ENCODE results near the gene PIGU.

The PIGU gene

DNA sequence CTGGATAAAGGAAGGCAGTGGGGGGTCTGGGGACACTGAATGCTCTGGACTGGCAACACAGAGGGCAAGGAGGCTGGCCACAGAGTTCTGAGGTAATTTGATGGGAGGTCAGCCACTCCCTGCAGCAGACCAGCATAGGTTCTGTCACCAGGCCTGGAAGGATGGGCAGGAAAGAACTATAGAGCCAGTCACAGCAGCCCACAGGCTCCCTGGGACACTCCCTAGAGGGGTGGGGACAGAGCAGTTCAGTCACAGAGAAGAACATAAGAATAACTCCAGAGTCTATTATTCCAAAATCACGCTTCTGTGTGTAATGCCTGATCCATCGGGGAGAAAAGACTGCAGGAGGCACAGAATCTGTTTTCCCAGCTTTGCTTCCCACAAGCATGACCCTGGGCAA is 141.0 kb downstream of the PIGU start:
- TF ChIP-seq, protein P1, sequence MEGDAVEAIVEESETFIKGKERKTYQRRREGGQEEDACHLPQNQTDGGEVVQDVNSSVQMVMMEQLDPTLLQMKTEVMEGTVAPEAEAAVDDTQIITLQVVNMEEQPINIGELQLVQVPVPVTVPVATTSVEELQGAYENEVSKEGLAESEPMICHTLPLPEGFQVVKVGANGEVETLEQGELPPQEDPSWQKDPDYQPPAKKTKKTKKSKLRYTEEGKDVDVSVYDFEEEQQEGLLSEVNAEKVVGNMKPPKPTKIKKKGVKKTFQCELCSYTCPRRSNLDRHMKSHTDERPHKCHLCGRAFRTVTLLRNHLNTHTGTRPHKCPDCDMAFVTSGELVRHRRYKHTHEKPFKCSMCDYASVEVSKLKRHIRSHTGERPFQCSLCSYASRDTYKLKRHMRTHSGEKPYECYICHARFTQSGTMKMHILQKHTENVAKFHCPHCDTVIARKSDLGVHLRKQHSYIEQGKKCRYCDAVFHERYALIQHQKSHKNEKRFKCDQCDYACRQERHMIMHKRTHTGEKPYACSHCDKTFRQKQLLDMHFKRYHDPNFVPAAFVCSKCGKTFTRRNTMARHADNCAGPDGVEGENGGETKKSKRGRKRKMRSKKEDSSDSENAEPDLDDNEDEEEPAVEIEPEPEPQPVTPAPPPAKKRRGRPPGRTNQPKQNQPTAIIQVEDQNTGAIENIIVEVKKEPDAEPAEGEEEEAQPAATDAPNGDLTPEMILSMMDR (conservative IDR thresholded peaks at IDR 0.05; ENCODE audit: control insufficient read depth, insufficient read depth, low read depth, low read length), result no peak
- no peak for DNase-seq (ENCODE audit: low read depth)
- H3K4me3 ChIP-seq (ENCODE audit: control insufficient read depth, low read depth, low read length), result no peak overlapping the region

DNA sequence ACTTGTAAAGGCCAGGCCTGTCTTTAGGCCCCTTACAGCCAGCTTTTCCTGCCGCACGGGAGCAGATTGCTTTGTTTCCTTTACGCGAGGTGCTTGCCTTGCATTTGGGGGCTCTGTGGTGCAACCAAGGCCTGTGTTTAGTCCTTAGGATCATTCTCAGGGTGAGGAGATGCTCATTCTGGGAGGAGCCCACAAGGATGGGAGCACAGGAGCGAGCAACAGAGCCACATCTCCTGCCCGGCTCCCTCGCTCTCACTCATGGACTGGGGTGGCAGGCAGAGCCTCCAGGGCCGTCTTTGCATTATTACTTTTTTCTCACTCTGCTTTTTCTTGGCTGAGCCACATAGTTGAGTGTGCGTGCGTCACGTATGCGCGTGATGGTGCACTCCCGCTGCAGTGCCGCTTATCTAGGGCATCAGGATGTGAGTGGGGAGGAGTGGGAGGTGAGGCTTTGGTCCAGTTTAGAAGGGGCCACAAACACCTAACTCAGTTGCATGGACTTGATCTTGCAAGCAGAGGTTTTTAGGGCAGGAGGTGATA is 141.5 kb downstream of the PIGU start:
- no peak overlapping the region for H3K4me3 ChIP-seq (ENCODE audit: control insufficient read depth, low read depth, low read length)
- TF ChIP-seq, protein P1 (conservative IDR thresholded peaks at IDR 0.05; ENCODE audit: control insufficient read depth, insufficient read depth, low read depth, low read length), result no peak
- no peak for DNase-seq (ENCODE audit: low read depth)

DNA sequence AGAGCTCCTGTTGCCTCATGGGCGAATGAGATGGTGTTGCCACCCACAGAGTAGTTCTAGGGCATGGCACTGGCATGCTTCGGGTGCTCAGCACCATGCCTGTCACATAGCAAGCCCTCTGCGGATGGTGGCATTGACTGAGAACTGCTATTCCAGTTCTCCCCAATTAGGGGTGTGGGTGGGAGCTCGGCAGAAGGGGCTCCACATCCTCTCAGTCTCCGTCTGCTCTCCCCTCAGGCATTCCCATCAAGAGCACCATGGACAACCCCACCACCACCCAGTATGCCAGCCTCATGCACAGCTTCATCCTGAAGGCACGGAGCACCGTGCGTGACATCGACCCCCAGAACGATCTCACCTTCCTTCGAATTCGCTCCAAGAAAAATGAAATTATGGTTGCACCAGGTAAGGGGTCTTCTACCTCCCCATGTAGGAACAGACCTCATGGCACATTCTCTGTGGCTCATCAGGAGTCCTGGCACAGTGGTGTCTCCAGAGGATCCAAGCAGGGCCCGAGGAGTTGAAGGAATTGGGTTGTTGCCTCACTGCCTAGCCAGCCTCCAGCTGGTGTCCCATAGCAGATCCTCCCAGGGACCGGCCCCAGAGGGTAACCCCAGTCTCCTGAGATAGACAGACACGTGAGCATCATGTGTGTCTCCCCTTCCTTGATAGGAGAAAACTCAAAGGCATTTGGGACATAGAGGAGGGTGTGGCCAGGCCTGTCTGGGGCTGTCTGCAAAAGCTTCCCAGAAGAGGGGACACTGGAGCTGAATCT is 142.3 kb downstream of the PIGU start:
- no peak for DNase-seq (ENCODE audit: low read depth)
- TF ChIP-seq, protein P1 (conservative IDR thresholded peaks at IDR 0.05; ENCODE audit: control insufficient read depth, insufficient read depth, low read depth, low read length), result no peak
- no peak overlapping the region for H3K4me3 ChIP-seq (ENCODE audit: control insufficient read depth, low read depth, low read length)

DNA sequence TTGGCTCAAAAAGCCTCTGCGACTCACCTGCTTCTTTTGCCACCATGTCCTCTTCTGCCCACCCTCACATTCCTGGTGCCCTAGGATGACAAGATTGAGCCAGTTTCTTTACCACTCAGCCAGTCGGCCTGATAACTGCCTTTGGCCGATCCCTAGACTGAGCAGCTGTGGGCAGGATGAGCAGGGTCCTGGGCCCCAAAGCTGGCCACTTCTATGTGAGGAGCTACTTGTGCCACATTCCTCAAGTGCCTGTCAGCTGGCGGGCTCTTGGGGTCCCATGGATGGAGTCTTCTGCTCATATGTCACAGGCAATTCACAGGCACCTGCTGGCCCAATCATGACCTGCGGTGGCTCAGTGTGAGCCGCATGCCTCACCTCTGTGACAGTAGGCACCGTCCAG is 144.1 kb downstream of the PIGU start:
- TF ChIP-seq, protein P1 (conservative IDR thresholded peaks at IDR 0.05; ENCODE audit: control insufficient read depth, insufficient read depth, low read depth, low read length), result no peak
- DNase-seq (ENCODE audit: low read depth), result no peak
- no peak overlapping the region for H3K4me3 ChIP-seq (ENCODE audit: control insufficient read depth, low read depth, low read length)

DNA sequence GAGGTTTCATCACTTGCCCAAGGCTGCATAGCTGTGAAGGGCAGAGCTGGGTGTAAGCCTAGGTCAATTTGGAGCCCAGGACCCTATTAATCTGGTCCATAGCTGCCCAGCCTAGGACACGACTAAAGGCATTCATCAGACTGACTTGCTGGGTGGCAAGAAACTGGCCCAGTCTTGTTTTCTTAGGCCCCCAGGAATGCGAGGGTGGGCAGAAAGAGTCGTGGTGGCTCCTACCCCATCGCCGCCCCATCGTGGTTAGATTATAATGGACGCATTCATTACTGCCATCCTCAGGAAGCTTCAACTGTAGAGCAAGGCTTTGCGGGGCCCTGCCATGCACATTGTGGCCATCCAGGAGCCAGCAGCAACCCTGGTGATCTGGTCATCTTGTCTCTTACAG is 144.6 kb downstream of the PIGU start:
- TF ChIP-seq, protein P1 (conservative IDR thresholded peaks at IDR 0.05; ENCODE audit: control insufficient read depth, insufficient read depth, low read depth, low read length), result no peak
- H3K4me3 ChIP-seq (ENCODE audit: control insufficient read depth, low read depth, low read length), result no peak overlapping the region
- no peak for DNase-seq (ENCODE audit: low read depth)

DNA sequence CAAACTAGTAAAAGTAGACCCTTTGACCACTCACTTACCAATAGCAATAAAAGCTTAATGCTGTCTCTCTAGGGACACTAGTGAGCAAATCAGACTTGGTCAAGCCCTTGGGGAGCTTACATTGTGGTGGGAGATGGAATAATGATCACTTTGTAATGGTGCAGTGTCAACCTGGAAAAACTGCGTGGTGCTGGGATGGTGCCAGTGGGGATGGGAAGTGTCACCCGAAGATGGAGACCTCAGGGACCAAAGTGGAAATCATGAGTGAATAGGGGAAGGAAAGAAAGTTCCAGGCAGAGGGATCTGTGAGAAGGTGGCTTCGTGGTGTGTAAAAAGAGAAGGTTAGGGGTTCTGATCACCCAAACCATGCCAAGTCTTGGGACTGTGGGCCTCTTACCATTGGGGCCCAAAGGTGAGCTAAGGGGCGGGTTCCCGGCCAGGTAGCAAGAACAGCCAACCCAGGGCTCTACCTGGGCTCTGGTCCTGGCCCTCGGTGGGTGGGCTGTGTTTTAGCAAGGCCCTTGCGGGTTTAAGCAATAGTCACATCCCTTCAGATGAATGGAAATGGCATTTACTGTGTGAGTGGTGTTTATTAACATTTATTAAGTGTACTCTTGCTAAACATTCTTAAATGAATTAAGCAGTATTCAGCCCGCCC is 145.2 kb downstream of the PIGU start:
- TF ChIP-seq, protein P1 (conservative IDR thresholded peaks at IDR 0.05; ENCODE audit: control insufficient read depth, insufficient read depth, low read depth, low read length), result no peak
- no peak for DNase-seq (ENCODE audit: low read depth)
- no peak overlapping the region for H3K4me3 ChIP-seq (ENCODE audit: control insufficient read depth, low read depth, low read length)

All from fibroblast of mammary gland (primary cell).